Cardiac muscle cell (in vitro differentiated cells and primary cell): ENCODE measurements around the gene TMEM272. TPM values are rescaled to one million over a fixed set of nuclear protein-coding genes. Genes with fewer than 3 reads are reported as not detected.

Source experiments
- DNase-seq, 2 donors: peaks; one replicate each; pipeline versions ENCODE4 v3.0.0 to v3.0.0-alpha.2; 2010 to 2017; ENCODE audit warnings: low read depth in 1 of 2, low spot score in 1 of 2
- H3K27ac ChIP-seq: fragments of 200-600 bp; sonication (generic); 2 replicates; pipeline ENCODE4 v1.5.1; 2016
- H3K27me3 ChIP-seq: fragments of 200-600 bp; sonication (generic); 2 replicates; pipeline ENCODE4 v1.6.0; 2016; ENCODE audit warnings: control low read depth
- H3K36me3 ChIP-seq: fragments of 200-600 bp; sonication (generic); 2 replicates; pipeline ENCODE4 v1.5.1; 2016; ENCODE audit warnings: control low read depth
- H3K4me1 ChIP-seq: fragments of 200-600 bp; sonication (generic); 2 replicates; pipeline ENCODE4 v1.8.1; 2017; ENCODE audit warnings: low read depth, mild to moderate bottlenecking, mixed run types
- H3K4me3 ChIP-seq: fragments of 200-600 bp; sonication (generic); 2 replicates; pipeline ENCODE4 v1.5.1; 2016; ENCODE audit warnings: mild to moderate bottlenecking
- H3K9me3 ChIP-seq: fragments of 200-600 bp; sonication (generic); 2 replicates; pipeline ENCODE4 v1.5.1; 2017; ENCODE audit warnings: low read depth, mild to moderate bottlenecking, control low read depth
- polyA plus RNA-seq: library from polyadenylated mRNA; unstranded; fragments of >200 nt; fragmentation: Nextera tagmentation; extraction: Ambion mirVana; gene quantifications from 2 replicates; pipeline ENCODE4 v1.2.1, GENCODE V29; 2016
- total RNA-seq: library from RNA; depleted of rRNA; stranded (reverse); fragments of >200 nt; gene quantifications from 2 replicates; pipeline ENCODE4 v1.2.3, GENCODE V29; 2016
- TF ChIP-seq, protein P1 (sequence below): IDR thresholded peaks from 2 replicates; pipeline ENCODE4 v1.5.1; 2012; ENCODE audit warnings: low read depth, mild to moderate bottlenecking, low read length

Gene TMEM272
- total and polyA plus RNA-seq, 2 experiments from 2014 or later: 0.12 TPM; not detected in 1

- Histone ChIP-seq H3K27me3 (no peaks in the 10 kb centered on the region), H3K27ac (no peak overlapping the region), H3K4me1 (no peaks in the 10 kb centered on the region), H3K9me3 (no peaks in the 10 kb centered on the region), H3K4me3 (no peak overlapping the region), H3K36me3 (no peaks in the 10 kb centered on the region)
- no peak for DNase-seq
- TF ChIP-seq, protein P1, sequence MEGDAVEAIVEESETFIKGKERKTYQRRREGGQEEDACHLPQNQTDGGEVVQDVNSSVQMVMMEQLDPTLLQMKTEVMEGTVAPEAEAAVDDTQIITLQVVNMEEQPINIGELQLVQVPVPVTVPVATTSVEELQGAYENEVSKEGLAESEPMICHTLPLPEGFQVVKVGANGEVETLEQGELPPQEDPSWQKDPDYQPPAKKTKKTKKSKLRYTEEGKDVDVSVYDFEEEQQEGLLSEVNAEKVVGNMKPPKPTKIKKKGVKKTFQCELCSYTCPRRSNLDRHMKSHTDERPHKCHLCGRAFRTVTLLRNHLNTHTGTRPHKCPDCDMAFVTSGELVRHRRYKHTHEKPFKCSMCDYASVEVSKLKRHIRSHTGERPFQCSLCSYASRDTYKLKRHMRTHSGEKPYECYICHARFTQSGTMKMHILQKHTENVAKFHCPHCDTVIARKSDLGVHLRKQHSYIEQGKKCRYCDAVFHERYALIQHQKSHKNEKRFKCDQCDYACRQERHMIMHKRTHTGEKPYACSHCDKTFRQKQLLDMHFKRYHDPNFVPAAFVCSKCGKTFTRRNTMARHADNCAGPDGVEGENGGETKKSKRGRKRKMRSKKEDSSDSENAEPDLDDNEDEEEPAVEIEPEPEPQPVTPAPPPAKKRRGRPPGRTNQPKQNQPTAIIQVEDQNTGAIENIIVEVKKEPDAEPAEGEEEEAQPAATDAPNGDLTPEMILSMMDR: no peak
Measured at GRCh38 chr13:51883226-51883600, 38.2 kb upstream of the TMEM272 start.

- Histone ChIP-seq H3K27ac (no peak overlapping the region), H3K4me3 (no peak overlapping the region), H3K36me3 (no peaks in the 10 kb centered on the region), H3K4me1 (no peaks in the 10 kb centered on the region), H3K27me3 (no peaks in the 10 kb centered on the region), H3K9me3 (no peaks in the 10 kb centered on the region)
- no peak for DNase-seq
- TF ChIP-seq, protein P1: no peak
Measured at GRCh38 chr13:51882570-51883225, 37.7 kb upstream of the TMEM272 start.

DNA sequence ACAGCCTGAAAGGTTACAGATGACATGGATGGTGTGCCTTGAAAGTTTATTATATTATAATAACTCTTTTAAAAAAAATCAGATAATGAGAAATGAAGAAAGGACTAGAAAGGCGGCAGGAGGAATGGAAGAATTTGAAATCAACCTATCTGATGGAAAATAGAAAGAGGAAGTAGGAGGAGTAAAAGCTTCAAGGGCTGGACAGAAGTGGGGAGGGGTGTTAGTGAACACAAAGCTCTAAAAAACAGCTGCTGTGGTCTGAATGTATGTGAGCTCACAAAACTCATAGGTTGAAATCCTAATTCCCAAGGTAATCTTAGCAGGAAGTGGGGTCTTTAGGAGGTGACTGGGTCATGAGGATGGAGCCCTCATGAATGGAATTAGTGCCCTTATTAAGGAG, 36.3 kb upstream of the TMEM272 start:
- no peak overlapping the region for H3K4me3 ChIP-seq

DNA sequence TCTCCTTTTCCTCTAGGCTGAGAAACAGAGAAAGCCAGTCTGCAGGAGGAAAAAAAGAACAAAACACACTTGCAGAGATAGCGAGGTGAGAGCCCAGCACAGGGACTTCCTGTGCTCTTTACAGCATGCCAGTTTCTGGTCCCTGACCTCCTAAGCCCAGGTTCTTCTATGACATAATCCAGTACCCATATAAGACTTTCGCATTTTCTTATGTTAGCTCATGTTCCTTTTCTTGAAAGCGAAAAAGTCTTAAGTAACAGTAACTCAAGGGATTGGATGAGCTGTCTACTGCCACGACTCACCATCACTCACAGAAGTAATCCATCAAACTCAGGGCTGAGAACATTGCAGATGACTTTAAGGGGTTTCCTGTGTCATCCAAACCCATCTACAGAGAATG, 34.2 kb upstream of the TMEM272 start:
- no peaks in the 10 kb centered on the region for H3K4me1 ChIP-seq
- no peaks in the 10 kb centered on the region for H3K9me3 ChIP-seq
- H3K4me3 ChIP-seq: no peak overlapping the region
- no peak for DNase-seq
- no peaks in the 10 kb centered on the region for H3K36me3 ChIP-seq
- H3K27ac ChIP-seq: no peak overlapping the region
- no peaks in the 10 kb centered on the region for H3K27me3 ChIP-seq
- TF ChIP-seq, protein P1: no peak

More for the DNA sequence above, 36.3 kb upstream of the TMEM272 start:
- H3K27me3 ChIP-seq: no peaks in the 10 kb centered on the region
- H3K4me1 ChIP-seq: no peaks in the 10 kb centered on the region
- DNase-seq: no peak
- no peaks in the 10 kb centered on the region for H3K9me3 ChIP-seq
- H3K27ac ChIP-seq: no peak overlapping the region
- TF ChIP-seq, protein P1: no peak
- H3K36me3 ChIP-seq: no peaks in the 10 kb centered on the region

DNA sequence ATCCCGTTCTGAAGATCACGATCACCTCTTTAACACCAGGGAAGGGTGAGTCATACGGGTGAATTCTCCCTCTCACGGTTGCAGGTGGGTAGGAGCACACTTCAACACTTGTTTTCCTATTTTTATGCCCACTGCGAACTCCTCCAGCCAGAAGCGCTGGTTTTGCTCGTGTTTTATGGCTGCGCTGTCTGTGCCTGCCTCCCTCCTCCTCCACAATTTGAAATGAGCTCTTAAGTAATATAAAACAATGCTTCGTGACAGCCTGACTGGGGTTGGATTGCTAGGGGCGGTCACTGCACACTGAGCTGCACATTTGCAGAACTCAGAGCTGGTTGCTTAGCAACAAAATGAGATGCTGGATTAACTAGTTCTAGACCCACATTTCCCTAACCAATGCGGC, 29.7 kb upstream of the TMEM272 start:
- no peak for DNase-seq
- Histone ChIP-seq H3K27me3 (no peaks in the 10 kb centered on the region), H3K9me3 (no peaks in the 10 kb centered on the region), H3K27ac (no peak overlapping the region), H3K4me1 (no peaks in the 10 kb centered on the region), H3K36me3 (no peaks in the 10 kb centered on the region), H3K4me3 (no peak overlapping the region)
- TF ChIP-seq, protein P1: no peak

GRCh38 chr13:51873837-51874236, 28.9 kb upstream of the TMEM272 start:
- TF ChIP-seq, protein P1: no peak
- Histone ChIP-seq H3K9me3 (no peaks in the 10 kb centered on the region), H3K27ac (no peak overlapping the region), H3K27me3 (no peaks in the 10 kb centered on the region), H3K4me3 (no peak overlapping the region), H3K4me1 (no peaks in the 10 kb centered on the region), H3K36me3 (no peaks in the 10 kb centered on the region)
- DNase-seq: no peak
